C4-2B (cell line): Measurements from ENCODE around the gene SMC3.
A peak's percentile ranks its signal among the peaks of the same experiment; 100 is the strongest.

Source experiments
- H3K27ac ChIP-seq: fragments of 450-650 bp; 2 replicates; pipeline ENCODE4 v1.5.1; 2017
- ZFX ChIP-seq: fragments of 450-650 bp; IDR thresholded peaks from 2 replicates; pipeline ENCODE4 v1.6.1; 2017
- TF ChIP-seq, protein P1 (sequence below): fragments of 450-650 bp; conservative IDR thresholded peaks from 2 replicates; pipeline ENCODE4 v1.5.1; 2017; ENCODE audit warnings: mild to moderate bottlenecking

Gene SMC3

GRCh38 chr10:110561292-110561691 is 6.2 kb upstream of the SMC3 start:
- no peak overlapping the region for H3K27ac ChIP-seq
- no peak for TF ChIP-seq ZFX
- TF ChIP-seq, protein P1, sequence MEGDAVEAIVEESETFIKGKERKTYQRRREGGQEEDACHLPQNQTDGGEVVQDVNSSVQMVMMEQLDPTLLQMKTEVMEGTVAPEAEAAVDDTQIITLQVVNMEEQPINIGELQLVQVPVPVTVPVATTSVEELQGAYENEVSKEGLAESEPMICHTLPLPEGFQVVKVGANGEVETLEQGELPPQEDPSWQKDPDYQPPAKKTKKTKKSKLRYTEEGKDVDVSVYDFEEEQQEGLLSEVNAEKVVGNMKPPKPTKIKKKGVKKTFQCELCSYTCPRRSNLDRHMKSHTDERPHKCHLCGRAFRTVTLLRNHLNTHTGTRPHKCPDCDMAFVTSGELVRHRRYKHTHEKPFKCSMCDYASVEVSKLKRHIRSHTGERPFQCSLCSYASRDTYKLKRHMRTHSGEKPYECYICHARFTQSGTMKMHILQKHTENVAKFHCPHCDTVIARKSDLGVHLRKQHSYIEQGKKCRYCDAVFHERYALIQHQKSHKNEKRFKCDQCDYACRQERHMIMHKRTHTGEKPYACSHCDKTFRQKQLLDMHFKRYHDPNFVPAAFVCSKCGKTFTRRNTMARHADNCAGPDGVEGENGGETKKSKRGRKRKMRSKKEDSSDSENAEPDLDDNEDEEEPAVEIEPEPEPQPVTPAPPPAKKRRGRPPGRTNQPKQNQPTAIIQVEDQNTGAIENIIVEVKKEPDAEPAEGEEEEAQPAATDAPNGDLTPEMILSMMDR, result no peak

DNA sequence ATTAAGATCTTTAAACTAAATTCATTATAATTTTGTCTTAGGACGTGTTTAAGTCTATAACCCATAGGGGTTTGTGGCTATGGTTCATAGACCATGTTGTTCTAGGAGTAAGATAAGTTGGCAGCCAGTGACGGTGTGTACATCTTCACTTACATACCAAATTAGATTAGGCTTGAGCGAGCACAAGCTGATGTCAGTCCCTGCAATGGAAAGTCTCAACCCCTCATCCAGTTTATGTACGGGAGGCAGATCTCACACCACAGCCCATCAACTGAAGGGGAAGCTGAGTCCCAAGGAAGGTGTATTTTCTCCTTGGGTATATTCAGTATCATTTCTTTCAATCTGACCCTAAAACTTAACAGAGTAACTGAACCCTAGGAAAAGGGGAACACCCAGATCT is 5.1 kb upstream of the SMC3 start:
- TF ChIP-seq ZFX, result no peak
- TF ChIP-seq, protein P1, result no peak
- no peak overlapping the region for H3K27ac ChIP-seq

DNA sequence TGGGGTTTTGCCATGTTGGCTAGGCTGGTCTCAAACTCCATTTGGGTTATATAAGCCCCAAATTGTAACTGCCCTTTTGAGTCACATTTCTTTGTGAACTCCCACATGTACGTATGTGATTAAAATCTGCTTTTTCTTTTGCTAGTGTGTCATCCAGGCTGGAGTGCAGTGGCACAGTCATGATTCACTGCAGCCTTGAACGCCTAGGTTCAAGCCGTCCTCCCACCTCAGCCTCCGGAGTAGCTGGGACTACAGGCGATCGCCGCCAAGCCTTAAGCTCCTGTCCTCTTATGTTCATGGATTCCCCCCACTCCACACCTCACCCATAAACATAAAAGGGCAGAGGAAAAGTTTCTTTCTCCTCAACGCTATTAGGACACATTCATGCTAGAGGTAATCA is 4.4 kb upstream of the SMC3 start:
- no peak for TF ChIP-seq ZFX
- TF ChIP-seq, protein P1, result no peak
- no peak overlapping the region for H3K27ac ChIP-seq

DNA sequence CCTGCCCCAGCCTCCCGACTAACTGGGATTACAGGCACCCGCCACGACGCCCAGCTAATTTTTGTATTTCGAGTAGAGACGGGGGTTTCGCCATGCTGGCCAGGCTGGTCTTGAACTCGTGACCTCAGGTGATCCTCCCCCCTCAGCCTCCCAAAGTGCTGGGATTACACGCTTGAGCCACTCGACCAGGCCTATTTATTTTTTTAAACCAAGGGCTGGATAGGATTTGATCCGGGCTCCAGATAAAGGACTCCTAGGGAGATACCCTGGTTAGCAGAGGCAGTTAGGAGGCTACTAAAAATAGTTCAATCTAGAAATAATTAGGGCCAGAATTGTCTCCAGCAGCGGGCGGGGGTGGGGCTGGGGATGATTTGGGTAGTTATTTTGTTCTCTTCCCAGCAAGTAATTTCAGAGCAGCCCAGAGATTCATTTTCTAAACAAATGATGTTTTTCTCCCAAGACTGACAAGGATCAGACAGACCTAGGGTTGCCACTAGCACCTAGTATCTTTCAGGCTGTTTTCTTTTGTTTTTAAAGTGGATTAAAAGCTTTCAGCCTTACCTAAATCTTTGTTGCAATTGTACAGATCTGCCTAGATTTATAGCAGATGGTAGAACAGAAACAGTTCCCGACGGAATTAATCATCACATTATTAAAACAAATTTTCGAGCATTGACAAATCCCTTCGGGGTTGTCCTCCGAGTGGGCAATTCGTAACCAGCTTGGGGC is 859 bp upstream of the SMC3 start:
- no peak for TF ChIP-seq ZFX
- TF ChIP-seq, protein P1, result no peak
- H3K27ac ChIP-seq, result peak overlapping the region; percentile 99

DNA sequence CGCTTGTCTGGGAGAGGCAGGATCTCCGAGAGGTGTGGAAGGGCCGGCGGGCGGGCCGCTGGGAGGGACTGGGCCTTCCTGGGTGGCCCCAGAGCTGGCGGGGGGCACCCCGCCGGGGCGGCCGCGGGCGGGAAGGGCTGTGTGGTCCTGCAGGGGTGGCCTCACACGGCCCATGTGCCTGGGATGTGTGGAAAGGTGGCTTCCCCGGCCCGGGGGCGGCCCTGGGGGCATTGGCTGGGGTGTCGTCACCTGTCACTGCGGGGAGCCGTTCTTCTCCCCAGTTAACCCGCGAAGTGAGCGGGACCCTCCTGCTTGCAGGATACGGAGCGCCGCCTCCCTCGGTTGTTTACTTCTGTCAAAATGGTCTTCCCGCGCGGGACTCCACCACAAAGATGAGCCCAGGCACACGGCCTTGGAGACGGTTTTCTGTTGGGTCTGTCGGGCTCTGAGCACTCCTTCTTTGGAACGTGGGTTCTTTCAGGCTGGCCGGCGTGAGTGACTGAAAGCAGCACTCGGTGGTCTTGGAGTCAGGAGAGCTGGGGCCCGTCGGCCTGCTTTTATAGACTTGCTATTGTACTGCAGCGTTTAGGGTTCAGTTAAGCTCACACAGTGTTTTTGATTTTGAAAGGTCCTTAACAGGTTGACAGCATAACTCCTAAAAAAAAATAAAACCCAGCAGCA is 700 bp downstream of the SMC3 start:
- peak; percentile 50; the same call in 1 of the 2 replicates for TF ChIP-seq ZFX
- TF ChIP-seq, protein P1, result no peak
- peak overlapping the region; percentile 99 for H3K27ac ChIP-seq

GRCh38 chr10:110569122-110569521 is 1.6 kb downstream of the SMC3 start:
- TF ChIP-seq, protein P1, result no peak
- TF ChIP-seq ZFX, result no peak
- H3K27ac ChIP-seq, result no peak overlapping the region

- no peak overlapping the region for H3K27ac ChIP-seq
- no peak for TF ChIP-seq ZFX
- TF ChIP-seq, protein P1, result no peak
Measured at GRCh38 chr10:110569736-110570135, 2.2 kb downstream of the SMC3 start.
